Measurements from ENCODE around the gene COPS4.

COPS4 gene

DNA sequence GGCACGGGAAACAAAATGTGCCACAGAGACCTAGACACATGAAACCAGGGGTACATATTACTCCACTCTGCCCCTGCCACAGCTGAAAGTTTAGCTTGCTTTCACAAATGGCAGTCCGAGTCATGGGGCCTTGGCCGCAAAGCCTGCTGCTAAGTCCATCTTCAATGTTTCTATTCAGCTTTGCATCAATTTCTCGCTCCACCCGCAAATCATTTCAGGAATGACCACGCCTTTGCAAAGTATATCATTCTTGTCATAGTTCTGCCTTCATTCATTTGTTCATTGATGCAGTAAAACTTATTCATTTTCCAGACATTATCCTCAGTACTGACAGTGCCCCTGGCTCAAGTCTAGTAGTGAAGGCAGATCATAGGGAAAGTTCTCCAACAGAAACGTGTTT is 70.0 kb downstream of the COPS4 start:
- no peak for DNase-seq
- 100% methylated on average over 6 of the region's 7 CpGs for WGBS (ENCODE audit: insufficient coverage)
- no peak overlapping the region for H3K4me3 ChIP-seq (ENCODE audit: control insufficient read depth in 1 of 7, extremely low read depth in 1 of 7, insufficient read depth in 4 of 7, low read depth in 2 of 7, low read length in 6 of 7)
- peaks cover 21 to 62% (median 48%) of the 10 kb centered on the region in 4 experiments for H3K36me3 ChIP-seq (ENCODE audit: control insufficient read depth in 4 of 4, insufficient read depth in 4 of 4, low read length in 3 of 4)
- no peak overlapping the region for H3K27ac ChIP-seq (ENCODE audit: insufficient read depth in 1 of 2, low read depth in 1 of 2, low read length in 2 of 2, poor library complexity in 1 of 2, severe bottlenecking in 2 of 2)
- no peaks in the 10 kb centered on the region for H3K9me3 ChIP-seq (ENCODE audit: control extremely low read depth in 1 of 5, control insufficient read depth in 4 of 5, insufficient read depth in 2 of 5, low read depth in 1 of 5, low read length in 4 of 5)
- no peaks in the 10 kb centered on the region for H3K27me3 ChIP-seq (replicated peaks in 2 of 5; ENCODE audit: control insufficient read depth in 4 of 5, insufficient read depth in 5 of 5, low read length in 4 of 5)
- peaks cover 5 to 19% (median 16%) of the 10 kb centered on the region in 4 experiments for H3K4me1 ChIP-seq (ENCODE audit: control extremely low read depth in 1 of 4, control insufficient read depth in 4 of 4, insufficient read depth in 4 of 4, low read length in 3 of 4)
- ChIA-PET POLR2A (no interaction called here), CTCF (interaction anchor here (1.2 kb wide), 2 partner anchors 8 to 13 kb away, joined by 3 to 4 read pairs; no protein-coding TSS in a partner anchor)

DNA sequence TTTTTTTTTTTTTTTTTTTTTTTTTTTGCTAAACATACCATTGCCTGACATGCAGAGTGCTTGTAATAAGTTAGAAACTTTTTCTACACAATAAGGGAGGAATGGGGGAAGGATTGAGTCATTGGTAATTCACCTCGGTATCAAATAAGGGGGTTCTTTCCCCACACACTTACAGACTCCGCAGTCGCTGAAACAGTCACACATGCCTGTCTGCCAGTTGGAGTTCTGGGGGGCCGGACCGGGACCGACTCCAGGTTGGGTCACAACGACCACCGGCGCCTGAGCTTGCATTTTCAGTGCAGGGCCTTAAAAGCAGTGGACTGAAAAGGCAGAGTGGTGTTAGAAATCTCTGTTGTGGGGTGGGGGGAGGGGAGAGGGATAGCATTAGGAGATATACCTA is 72.6 kb downstream of the COPS4 start:
- no peaks in the 10 kb centered on the region for H3K27me3 ChIP-seq (replicated peaks in 2 of 5; ENCODE audit: control insufficient read depth in 4 of 5, insufficient read depth in 5 of 5, low read length in 4 of 5)
- no peaks in the 10 kb centered on the region for H3K9me3 ChIP-seq (ENCODE audit: control extremely low read depth in 1 of 5, control insufficient read depth in 4 of 5, insufficient read depth in 2 of 5, low read depth in 1 of 5, low read length in 4 of 5)
- ChIA-PET CTCF (no interaction called here), POLR2A (interaction anchor here (0.6 kb wide), 1 partner anchor 191 kb away, joined by 6 read pairs; no protein-coding TSS in a partner anchor)
- peaks cover 8 to 42% (median 34%) of the 10 kb centered on the region in 4 experiments for H3K4me1 ChIP-seq (ENCODE audit: control extremely low read depth in 1 of 4, control insufficient read depth in 4 of 4, insufficient read depth in 4 of 4, low read length in 3 of 4)
- 92% methylated on average over 5 of the region's 9 CpGs for WGBS (ENCODE audit: insufficient coverage)
- H3K4me3 ChIP-seq (ENCODE audit: control insufficient read depth in 1 of 7, extremely low read depth in 1 of 7, insufficient read depth in 4 of 7, low read depth in 2 of 7, low read length in 6 of 7): no peak overlapping the region
- no peak for DNase-seq
- peaks cover 12 to 43% (median 30%) of the 10 kb centered on the region in 4 experiments for H3K36me3 ChIP-seq (ENCODE audit: control insufficient read depth in 4 of 4, insufficient read depth in 4 of 4, low read length in 3 of 4)
- no peak overlapping the region for H3K27ac ChIP-seq (ENCODE audit: insufficient read depth in 1 of 2, low read depth in 1 of 2, low read length in 2 of 2, poor library complexity in 1 of 2, severe bottlenecking in 2 of 2)

DNA sequence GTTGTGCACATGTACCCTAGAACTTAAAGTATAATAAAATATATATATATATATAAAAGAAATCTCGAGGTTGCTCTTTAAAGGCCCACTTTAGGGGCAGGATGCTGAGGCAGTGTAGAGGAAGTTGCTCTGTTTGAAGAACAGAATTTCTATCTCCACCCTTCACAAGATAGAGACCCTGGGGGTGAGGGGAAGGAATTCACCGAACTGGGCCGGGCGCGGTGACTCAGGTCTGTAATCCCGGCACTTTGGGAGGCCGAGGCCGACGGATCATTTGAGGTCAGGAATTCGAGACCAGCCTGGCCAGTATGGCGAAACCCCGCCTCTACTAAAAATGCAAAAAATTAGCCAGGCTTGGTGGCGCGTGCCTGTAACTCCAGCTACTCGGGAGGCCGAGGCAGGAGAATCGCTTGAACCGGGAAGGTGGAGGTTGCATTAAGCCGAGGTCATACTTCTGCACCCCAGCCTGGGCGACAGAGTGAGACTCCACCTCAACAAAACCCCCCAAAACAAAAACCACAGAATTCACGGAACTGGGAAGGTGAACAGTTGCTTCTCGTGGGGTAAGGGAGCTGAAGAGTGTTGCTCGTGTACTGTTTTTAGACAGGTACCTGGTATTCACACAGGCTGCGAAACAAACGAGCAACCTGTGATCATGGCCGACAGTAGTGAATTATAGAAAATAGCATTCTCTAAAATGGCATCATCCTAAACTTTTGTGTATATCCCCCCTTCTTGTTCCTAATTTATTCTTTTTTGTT is 73.3 kb downstream of the COPS4 start:
- 70% methylated on average over 18 of the region's 26 CpGs for WGBS (ENCODE audit: insufficient coverage)
- Histone ChIP-seq H3K27me3 (replicated peaks in 2 of 5; ENCODE audit: control insufficient read depth in 4 of 5, insufficient read depth in 5 of 5, low read length in 4 of 5) (no peaks in the 10 kb centered on the region), H3K4me1 (ENCODE audit: control extremely low read depth in 1 of 4, control insufficient read depth in 4 of 4, insufficient read depth in 4 of 4, low read length in 3 of 4) (peaks cover 8 to 48% (median 39%) of the 10 kb centered on the region in 4 experiments), H3K4me3 (ENCODE audit: control insufficient read depth in 1 of 7, extremely low read depth in 1 of 7, insufficient read depth in 4 of 7, low read depth in 2 of 7, low read length in 6 of 7) (peak overlapping the region in 5 of 7 experiments; percentile 61 to 84 (median 75)), H3K36me3 (ENCODE audit: control insufficient read depth in 4 of 4, insufficient read depth in 4 of 4, low read length in 3 of 4) (peaks cover 11 to 41% (median 28%) of the 10 kb centered on the region in 4 experiments), H3K9me3 (ENCODE audit: control extremely low read depth in 1 of 5, control insufficient read depth in 4 of 5, insufficient read depth in 2 of 5, low read depth in 1 of 5, low read length in 4 of 5) (no peaks in the 10 kb centered on the region), H3K27ac (ENCODE audit: insufficient read depth in 1 of 2, low read depth in 1 of 2, low read length in 2 of 2, poor library complexity in 1 of 2, severe bottlenecking in 2 of 2) (peak overlapping the region; percentile 9 to 90)
- CTCF ChIA-PET: interaction anchor here (0.7 to 3.0 kb wide), 7 partner anchors 12 to 254 kb away, joined by 3 to 14 read pairs (median 3); no protein-coding TSS in a partner anchor
- POLR2A ChIA-PET: no interaction called here
- peak in 2 of 3 donors; percentile 44 to 49 for DNase-seq

DNA sequence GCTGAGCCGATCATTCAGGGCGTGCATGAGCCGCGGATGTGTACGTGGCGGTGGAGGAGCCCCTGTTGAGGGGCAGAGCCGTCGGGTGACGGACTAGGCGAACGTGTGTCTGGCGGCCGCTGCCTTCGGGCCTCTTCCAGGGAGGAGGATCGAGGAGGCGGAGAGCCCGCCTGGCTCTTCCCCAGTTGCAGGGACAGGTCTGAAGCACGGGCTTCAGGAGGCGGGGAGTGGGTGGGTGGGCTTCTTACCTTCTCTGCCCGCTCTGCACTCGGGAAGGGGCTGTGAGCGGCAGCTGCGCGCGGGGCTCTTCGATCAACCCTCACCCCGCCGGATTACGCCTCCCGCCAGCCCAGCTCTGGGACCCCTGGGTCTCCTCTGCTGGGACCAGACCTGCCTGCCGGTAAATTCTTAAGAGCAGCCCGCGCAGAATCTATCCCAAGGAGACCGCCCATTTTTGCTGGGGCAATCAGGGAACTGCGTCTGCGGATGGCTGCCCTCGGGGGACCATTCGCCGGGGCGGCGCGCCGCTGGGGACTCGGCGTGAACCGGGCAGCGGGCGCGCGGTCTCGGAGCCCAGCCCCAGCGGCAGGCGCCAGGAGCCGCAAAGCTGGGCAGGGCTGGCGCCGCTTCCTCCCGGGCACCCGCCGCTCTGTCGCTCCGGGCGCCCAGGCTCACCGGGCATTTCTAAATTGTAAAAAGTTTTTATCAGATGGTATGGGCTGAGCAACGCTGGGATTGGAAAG is 74.7 kb downstream of the COPS4 start:
- ChIA-PET CTCF (interaction anchor here (0.6 to 3.2 kb wide), 29 partner anchors 9 to 306 kb away, joined by 3 to 14 read pairs (median 4); no protein-coding TSS in a partner anchor), POLR2A (no interaction called here)
- 0% methylated on average over 52 of the region's 64 CpGs for WGBS (ENCODE audit: insufficient coverage)
- Histone ChIP-seq H3K9me3 (ENCODE audit: control extremely low read depth in 1 of 5, control insufficient read depth in 4 of 5, insufficient read depth in 2 of 5, low read depth in 1 of 5, low read length in 4 of 5) (no peaks in the 10 kb centered on the region), H3K27me3 (replicated peaks in 2 of 5; ENCODE audit: control insufficient read depth in 4 of 5, insufficient read depth in 5 of 5, low read length in 4 of 5) (no peaks in the 10 kb centered on the region), H3K4me1 (ENCODE audit: control extremely low read depth in 1 of 4, control insufficient read depth in 4 of 4, insufficient read depth in 4 of 4, low read length in 3 of 4) (peaks cover 10 to 52% (median 41%) of the 10 kb centered on the region in 4 experiments), H3K27ac (ENCODE audit: insufficient read depth in 1 of 2, low read depth in 1 of 2, low read length in 2 of 2, poor library complexity in 1 of 2, severe bottlenecking in 2 of 2) (peak overlapping the region; percentile 90), H3K4me3 (ENCODE audit: control insufficient read depth in 1 of 7, extremely low read depth in 1 of 7, insufficient read depth in 4 of 7, low read depth in 2 of 7, low read length in 6 of 7) (peak overlapping the region; percentile 51 to 84 (median 73)), H3K36me3 (ENCODE audit: control insufficient read depth in 4 of 4, insufficient read depth in 4 of 4, low read length in 3 of 4) (peaks cover 6 to 27% (median 15%) of the 10 kb centered on the region in 4 experiments)
- peak; percentile 27 to 50 (median 32) for DNase-seq

DNA sequence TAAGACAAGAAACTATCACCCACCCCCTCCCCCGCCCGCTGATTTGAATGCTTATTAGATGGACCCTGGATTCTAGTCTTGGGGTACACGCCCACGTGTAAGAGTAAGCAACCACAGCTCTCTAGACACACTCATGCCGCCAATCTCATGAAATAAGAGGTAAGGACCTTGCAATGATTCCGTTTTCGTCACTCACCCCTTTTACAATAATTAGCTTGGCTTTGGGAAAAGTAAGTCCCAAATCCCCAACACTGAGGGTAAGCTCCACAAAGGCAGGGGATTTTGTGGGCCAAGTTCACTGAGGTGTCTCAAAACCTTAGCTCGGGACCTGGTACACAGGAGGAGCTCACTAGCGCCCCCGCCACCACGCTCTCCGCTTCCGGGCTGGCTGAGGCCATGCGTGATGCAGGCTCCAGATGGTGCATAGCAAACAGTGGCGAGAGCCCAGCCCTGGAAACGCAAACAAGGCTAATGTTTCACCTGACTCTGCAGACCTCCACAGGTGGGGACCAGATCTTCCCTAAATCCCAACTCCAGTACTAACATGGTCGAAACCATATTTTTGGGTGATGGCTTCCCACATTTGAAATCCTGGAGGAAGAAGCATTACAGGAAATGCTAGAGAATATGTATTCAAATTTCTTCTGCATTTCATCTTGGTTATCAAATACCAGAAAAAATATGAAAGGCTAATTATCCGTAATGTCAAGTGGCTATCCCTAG is 75.4 kb downstream of the COPS4 start:
- H3K27me3 ChIP-seq (replicated peaks in 2 of 5; ENCODE audit: control insufficient read depth in 4 of 5, insufficient read depth in 5 of 5, low read length in 4 of 5): no peaks in the 10 kb centered on the region
- H3K9me3 ChIP-seq (ENCODE audit: control extremely low read depth in 1 of 5, control insufficient read depth in 4 of 5, insufficient read depth in 2 of 5, low read depth in 1 of 5, low read length in 4 of 5): no peaks in the 10 kb centered on the region
- DNase-seq: peak; percentile 91 to 95 (median 95)
- peaks cover 15 to 59% (median 47%) of the 10 kb centered on the region in 4 experiments for H3K4me1 ChIP-seq (ENCODE audit: control extremely low read depth in 1 of 4, control insufficient read depth in 4 of 4, insufficient read depth in 4 of 4, low read length in 3 of 4)
- peak overlapping the region; percentile 90 for H3K27ac ChIP-seq (ENCODE audit: insufficient read depth in 1 of 2, low read depth in 1 of 2, low read length in 2 of 2, poor library complexity in 1 of 2, severe bottlenecking in 2 of 2)
- H3K4me3 ChIP-seq (ENCODE audit: control insufficient read depth in 1 of 7, extremely low read depth in 1 of 7, insufficient read depth in 4 of 7, low read depth in 2 of 7, low read length in 6 of 7): peak overlapping the region; percentile 51 to 84 (median 73)
- H3K36me3 ChIP-seq (ENCODE audit: control insufficient read depth in 4 of 4, insufficient read depth in 4 of 4, low read length in 3 of 4): peaks cover 3 to 20% (median 8%) of the 10 kb centered on the region in 4 experiments
- ChIA-PET CTCF (interaction anchor here (0.6 to 3.2 kb wide), 23 partner anchors 9 to 305 kb away, joined by 3 to 14 read pairs (median 4); no protein-coding TSS in a partner anchor), POLR2A (no interaction called here)
- WGBS (ENCODE audit: insufficient coverage): 0% methylated on average over 12 of the region's 18 CpGs

DNA sequence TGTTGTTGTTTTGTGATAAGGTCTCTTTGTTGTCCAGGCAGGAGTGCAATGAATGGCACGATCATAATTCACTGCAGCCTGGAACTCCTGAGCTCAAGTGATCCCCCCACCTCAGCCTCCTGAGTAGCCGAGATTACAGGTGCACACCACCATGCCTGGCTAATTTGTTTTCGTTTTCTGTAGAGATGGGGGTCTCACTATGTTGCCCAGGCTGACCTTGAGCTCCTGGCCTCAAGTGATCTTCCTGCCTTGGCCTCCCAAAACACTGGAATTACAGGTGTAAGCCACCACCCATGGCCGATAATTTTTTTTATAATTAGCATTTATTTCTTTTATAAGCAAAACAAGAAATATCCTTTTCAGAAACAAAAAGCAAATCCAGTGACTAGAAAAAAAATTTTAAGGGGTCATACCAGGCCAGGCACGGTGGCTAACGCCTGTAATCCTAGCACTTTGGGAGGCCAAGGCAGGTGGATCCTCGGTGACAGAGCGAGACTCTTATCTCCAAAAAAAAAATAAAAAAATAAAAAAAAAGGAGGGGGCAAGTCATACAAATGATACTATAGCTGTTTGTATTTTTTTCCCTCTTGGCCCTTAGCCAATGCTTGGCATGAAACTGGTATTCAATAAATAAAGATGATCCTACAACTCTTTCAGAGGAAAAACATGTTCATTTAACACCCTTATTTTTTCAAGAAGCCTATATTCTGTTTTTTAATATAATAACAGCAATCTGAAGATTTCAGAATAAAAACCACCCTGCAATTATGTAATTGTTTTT is 76.2 kb downstream of the COPS4 start:
- H3K4me1 ChIP-seq (ENCODE audit: control extremely low read depth in 1 of 4, control insufficient read depth in 4 of 4, insufficient read depth in 4 of 4, low read length in 3 of 4): peaks cover 19 to 67% (median 54%) of the 10 kb centered on the region in 4 experiments
- no peaks in the 10 kb centered on the region for H3K27me3 ChIP-seq (replicated peaks in 2 of 5; ENCODE audit: control insufficient read depth in 4 of 5, insufficient read depth in 5 of 5, low read length in 4 of 5)
- peak in 2 of 3 donors; percentile 36 to 42 for DNase-seq
- 61% methylated on average over 2 of the region's 8 CpGs for WGBS (ENCODE audit: insufficient coverage)
- peak overlapping the region; percentile 90 for H3K27ac ChIP-seq (ENCODE audit: insufficient read depth in 1 of 2, low read depth in 1 of 2, low read length in 2 of 2, poor library complexity in 1 of 2, severe bottlenecking in 2 of 2)
- H3K36me3 ChIP-seq (ENCODE audit: control insufficient read depth in 4 of 4, insufficient read depth in 4 of 4, low read length in 3 of 4): peaks cover 2 to 15% (median 5%) of the 10 kb centered on the region in 4 experiments
- no peaks in the 10 kb centered on the region for H3K9me3 ChIP-seq (ENCODE audit: control extremely low read depth in 1 of 5, control insufficient read depth in 4 of 5, insufficient read depth in 2 of 5, low read depth in 1 of 5, low read length in 4 of 5)
- CTCF ChIA-PET: interaction anchor here (0.9 to 3.2 kb wide), 14 partner anchors 8 to 221 kb away, joined by 3 to 14 read pairs (median 5); no protein-coding TSS in a partner anchor
- H3K4me3 ChIP-seq (ENCODE audit: control insufficient read depth in 1 of 7, extremely low read depth in 1 of 7, insufficient read depth in 4 of 7, low read depth in 2 of 7, low read length in 6 of 7): peak overlapping the region in 6 of 7 experiments; percentile 61 to 84 (median 74)
- POLR2A ChIA-PET: interaction anchor here (0.6 to 1.3 kb wide), 4 partner anchors 28 to 156 kb away, joined by 3 to 6 read pairs (median 3); no protein-coding TSS in a partner anchor

Data from common myeloid progenitor, CD34-positive (primary cell).